Measurements from ENCODE around the gene TAAR1. TPM values are rescaled to one million over a fixed set of nuclear protein-coding genes. Genes with fewer than 3 reads are reported as not detected.
"Not testable (repeated sequence)": the region's sequence is repeated elsewhere in the genome, so short reads cannot be mapped to it uniquely, and the experiment has no call there.

Gene TAAR1
- total RNA-seq, 1 donor, result not detected

DNA sequence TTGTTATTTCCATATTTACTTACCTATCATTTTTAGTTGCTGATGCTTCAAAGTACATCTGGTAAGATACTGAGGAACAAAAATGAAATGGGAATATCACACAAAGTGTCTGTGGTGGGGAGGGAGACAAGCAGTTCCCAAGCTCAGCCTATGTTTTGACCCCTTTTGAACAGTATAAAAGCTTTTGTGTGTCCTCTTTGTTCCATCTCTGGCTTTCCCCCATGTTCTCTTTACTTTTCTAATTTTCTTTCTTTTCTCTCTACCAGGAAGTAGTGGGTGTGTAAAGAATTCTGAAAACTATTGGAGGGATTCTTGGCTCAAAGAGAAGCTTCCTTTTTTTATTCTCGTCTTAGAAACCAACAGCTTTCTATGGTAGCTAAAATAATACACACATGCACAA, 42.3 kb downstream of the TAAR1 start:
- DNase-seq (ENCODE audit: low read depth), result no peak
- TF ChIP-seq, protein P1, sequence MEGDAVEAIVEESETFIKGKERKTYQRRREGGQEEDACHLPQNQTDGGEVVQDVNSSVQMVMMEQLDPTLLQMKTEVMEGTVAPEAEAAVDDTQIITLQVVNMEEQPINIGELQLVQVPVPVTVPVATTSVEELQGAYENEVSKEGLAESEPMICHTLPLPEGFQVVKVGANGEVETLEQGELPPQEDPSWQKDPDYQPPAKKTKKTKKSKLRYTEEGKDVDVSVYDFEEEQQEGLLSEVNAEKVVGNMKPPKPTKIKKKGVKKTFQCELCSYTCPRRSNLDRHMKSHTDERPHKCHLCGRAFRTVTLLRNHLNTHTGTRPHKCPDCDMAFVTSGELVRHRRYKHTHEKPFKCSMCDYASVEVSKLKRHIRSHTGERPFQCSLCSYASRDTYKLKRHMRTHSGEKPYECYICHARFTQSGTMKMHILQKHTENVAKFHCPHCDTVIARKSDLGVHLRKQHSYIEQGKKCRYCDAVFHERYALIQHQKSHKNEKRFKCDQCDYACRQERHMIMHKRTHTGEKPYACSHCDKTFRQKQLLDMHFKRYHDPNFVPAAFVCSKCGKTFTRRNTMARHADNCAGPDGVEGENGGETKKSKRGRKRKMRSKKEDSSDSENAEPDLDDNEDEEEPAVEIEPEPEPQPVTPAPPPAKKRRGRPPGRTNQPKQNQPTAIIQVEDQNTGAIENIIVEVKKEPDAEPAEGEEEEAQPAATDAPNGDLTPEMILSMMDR (IDR thresholded peaks at IDR 0.05; ENCODE audit: insufficient read depth, low read length), result no peak

DNA sequence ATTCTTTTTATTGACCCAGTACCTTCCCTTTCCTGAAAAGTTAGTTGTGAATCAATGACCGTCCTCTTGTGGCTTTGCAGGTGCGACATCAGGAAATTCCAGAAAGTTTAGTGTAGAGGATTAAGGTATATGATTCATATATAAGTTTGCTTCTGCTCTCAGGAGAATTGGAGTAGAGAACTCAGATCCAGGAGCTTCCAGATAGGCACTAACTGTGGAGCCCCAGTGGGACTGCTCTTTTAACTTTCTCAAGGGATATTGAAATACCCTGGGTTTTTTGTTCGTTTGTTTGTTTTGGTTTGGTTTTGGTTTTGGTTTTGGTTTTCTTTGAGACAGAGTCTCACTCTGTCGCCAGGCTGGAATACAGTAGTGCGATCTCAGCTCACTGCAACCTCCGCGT, 44.4 kb downstream of the TAAR1 start:
- no peak overlapping the region for H3K4me3 ChIP-seq (ENCODE audit: low read depth, low read length)
- no peak for DNase-seq (ENCODE audit: low read depth)
- TF ChIP-seq, protein P1 (IDR thresholded peaks at IDR 0.05; ENCODE audit: insufficient read depth, low read length), result no peak

More for the DNA sequence above, 42.3 kb downstream of the TAAR1 start:
- no peak overlapping the region for H3K4me3 ChIP-seq (ENCODE audit: low read depth, low read length)

DNA sequence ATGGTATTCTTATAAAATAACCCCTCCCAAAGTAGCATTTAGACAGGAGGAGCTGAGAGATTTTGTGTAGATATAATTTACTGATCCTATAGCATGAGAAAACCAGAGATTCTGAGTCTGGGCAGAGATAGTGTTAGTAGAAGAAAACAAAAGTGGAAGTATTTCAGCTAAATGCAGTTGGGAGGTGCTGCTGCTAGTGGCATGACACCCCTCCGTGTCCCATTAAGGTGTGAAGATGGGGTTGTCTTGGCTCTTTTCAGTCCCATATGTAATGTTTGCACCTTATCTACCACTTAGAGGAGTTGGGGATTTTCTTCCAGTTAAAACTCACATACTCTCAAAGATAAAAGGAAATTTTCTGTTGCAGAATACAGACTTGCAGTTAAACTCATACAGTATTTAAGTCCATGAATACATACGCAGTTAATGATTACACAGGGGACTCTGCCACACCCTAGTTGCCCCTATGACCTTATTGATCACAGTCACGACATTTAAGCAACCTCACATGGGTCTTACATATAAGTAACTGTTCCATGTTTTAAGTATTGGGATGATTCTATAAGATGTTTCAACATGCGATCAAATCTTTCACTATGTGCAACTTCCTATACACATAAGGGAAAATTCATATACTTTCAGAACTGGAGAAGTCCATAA, 46.4 kb downstream of the TAAR1 start:
- no peak overlapping the region for H3K4me3 ChIP-seq (ENCODE audit: low read depth, low read length)
- TF ChIP-seq, protein P1 (IDR thresholded peaks at IDR 0.05; ENCODE audit: insufficient read depth, low read length), result no peak
- DNase-seq (ENCODE audit: low read depth), result no peak

DNA sequence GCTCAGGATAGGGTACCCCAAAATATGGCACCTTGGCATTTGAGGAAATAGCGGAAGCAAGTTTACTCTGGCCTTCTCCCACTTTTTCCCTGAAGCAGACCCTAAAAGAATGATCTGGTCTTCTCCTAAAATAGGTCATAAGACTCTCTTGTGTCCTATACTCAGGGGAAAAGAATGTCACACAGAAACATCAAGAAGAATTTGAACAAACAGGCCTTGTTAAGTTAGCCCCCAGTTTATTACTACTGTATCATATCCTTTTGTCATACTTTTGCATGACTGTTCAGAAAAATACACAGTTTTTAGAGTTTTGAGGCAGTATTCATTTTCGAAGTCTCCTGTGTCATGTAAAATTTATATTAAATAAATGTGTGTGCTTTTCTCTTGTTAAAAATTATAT, 47.4 kb downstream of the TAAR1 start:
- no peak overlapping the region for H3K4me3 ChIP-seq (ENCODE audit: low read depth, low read length)
- no peak for DNase-seq (ENCODE audit: low read depth)

DNA sequence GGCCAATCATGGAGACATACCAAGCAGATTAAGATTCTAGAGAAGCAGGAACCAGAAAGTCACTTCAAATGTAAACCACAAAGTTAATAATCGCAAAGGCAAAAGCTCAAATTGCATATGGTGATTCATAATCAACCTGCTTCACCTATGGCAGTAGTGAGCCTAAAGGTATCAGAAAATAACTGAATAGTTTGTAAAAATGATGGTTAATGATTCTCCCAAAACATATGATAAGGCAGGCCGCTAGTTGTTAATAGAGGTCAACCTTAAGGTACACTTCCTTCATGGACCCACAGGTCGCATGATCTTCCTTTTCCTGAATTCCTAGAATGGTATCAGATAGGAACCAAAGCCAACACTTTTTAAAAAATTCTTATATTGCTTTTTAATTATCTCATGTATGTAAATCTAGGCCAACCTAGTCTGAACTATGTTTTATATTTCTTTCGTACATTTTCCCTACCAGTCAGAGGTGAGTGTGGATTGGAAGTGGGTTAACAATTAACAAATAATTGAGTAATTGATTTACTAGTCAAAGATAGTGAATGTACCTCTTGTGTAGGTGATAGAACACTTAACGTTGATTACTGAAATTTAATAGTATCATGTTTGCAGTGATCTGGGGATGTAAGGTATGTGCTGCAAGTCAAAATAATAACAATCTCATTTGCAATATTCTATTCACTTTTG, 51.3 kb downstream of the TAAR1 start:
- no peak overlapping the region for H3K4me3 ChIP-seq (ENCODE audit: low read depth, low read length)
- TF ChIP-seq, protein P1 (IDR thresholded peaks at IDR 0.05; ENCODE audit: insufficient read depth, low read length), result no peak
- no peak for DNase-seq (ENCODE audit: low read depth)

More for the DNA sequence above, 47.4 kb downstream of the TAAR1 start:
- TF ChIP-seq, protein P1 (IDR thresholded peaks at IDR 0.05; ENCODE audit: insufficient read depth, low read length), result no peak

DNA sequence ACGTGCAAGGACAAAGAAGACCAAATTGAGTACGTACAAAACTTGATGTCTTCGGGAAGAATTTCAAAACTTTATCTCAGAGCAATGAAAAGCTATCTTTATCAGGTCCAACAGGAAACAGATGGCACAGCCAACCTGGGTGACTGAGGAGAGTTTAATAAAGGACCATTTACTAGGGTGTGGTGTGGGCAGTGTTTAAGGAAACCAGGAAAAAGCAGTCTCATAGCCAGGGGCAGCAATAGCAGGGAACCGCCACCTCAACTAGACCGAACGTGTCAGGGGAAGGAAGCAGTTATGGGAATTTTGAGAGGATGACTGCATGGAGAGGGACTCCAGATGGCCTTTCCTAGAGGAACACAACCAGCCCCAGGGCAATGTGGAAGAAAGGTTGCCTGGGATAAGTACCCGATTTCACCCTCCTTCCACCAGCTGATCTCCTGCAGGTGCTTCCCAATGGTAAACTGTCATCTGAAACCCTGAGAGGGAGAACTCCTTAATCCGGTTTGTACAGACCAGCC, 54.3 kb downstream of the TAAR1 start:
- no peak overlapping the region for H3K4me3 ChIP-seq (ENCODE audit: low read depth, low read length)
- TF ChIP-seq, protein P1 (IDR thresholded peaks at IDR 0.05; ENCODE audit: insufficient read depth, low read length), result no peak
- DNase-seq (ENCODE audit: low read depth), result no peak

DNA sequence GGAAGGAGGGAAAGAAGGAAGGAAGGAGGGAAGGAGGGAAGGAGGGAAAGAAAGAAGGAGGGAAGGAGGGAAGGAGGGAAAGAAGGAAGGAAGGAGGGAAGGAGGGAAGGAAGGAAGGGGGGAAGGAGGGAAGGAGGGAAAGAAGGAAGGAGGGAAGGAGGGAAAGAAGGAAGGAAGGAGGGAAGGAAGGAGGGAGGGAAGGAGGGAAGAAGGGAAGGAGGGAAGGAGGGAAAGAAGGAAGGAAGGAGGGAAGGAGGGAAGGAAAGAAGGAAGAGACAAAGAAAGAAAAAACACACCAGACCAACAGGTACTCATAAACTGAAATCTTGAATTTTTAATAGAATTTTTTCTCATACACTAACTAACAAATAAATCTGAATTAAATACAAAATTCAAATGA, 58.1 kb downstream of the TAAR1 start:
- DNase-seq (ENCODE audit: low read depth); H3K4me3 ChIP-seq (ENCODE audit: low read depth, low read length): not testable (repeated sequence)
